Daoy (cell line): ENCODE data around the gene RPL22L1. TPM values are rescaled to one million over a fixed set of nuclear protein-coding genes. Genes with fewer than 3 reads are reported as not detected.
"Not testable (repeated sequence)": the region's sequence is repeated elsewhere in the genome, so short reads cannot be mapped to it uniquely, and the experiment has no call there.

Experiments
- DNase-seq: peaks from one replicate; pipeline ENCODE4 v3.0.0-alpha.2; 2015; ENCODE audit warnings: low read depth
- total RNA-seq: library from RNA; depleted of rRNA; stranded (reverse); fragments of >200 nt; shearing (Covaris generic); gene quantifications from 2 replicates; pipeline ENCODE4 v1.2.3, GENCODE V29; 2014; rRNA removed

The RPL22L1 gene
- 114 and 150 TPM in 2 replicates for total RNA-seq

DNA sequence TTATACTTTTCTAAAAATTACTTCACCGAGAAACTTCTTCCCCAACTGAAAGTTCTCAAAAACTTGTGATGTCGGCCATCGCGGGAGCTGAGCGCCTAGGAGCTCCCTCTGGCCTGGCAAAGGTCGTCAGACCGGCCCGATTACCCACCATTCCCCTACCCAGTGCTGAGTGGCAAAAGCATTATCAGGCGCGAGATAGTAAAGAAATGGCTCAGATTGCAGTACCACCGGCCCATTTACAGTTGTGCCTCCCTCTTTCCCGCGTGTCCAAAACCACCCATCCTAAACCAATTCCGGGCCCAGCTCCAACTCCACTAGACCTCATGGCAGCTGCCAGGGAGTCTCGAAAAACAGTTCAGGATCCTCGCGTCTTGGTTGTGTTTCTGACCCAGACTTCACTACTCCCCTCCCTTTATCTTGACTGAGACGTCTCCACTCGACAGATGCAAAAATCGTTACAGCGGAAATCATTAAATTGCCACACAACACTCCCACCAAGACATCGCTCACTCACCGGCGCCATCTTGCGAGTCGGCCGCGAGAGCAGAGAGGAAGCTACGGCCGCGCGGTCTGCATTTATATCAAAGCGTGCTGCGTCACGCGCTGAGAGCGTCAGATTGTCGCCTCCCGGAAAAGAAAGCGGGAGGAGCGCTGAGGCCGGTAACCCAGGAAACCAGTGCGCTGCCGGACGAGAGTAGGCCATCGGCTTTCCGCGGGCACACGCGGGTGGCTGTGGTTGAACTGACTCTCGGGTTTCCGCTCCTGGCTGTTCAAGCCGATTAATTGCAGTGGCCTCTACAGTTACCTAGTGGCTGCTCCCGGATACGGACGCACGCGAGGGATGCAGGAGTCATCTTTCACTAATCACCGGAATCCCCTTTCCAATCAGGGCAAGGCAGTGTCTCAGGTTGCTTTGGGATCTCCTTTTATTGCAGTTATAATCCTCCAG, at the start of gene RPL22L1:
Gene RPL22L1, minus strand, starts transcription at position 551 of the 949 bp plus-strand sequence. Its CDS starts 28 bp downstream, at position 523.
- DNase-seq = peak; percentile 98

DNA sequence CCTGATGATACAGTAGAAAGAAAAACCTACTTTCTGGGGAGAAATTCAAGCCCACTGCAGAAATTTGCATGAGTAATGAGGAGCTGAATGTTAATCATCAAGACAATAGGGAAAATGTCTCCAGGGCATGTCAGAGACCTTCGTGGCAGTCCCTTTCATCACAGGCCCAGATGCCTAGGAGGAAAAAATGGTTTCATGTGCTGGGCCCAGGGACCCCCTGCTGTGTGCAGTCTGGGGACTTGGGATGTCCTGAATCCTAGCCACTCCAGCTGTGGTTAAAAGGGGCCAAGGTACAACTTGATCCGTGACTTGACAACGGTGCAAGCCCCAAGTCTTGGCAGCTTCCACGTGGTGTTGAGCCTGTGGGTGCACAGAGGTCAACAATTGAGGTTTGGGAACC, 48.7 kb upstream of the RPL22L1 start:
- DNase-seq = no peak

DNA sequence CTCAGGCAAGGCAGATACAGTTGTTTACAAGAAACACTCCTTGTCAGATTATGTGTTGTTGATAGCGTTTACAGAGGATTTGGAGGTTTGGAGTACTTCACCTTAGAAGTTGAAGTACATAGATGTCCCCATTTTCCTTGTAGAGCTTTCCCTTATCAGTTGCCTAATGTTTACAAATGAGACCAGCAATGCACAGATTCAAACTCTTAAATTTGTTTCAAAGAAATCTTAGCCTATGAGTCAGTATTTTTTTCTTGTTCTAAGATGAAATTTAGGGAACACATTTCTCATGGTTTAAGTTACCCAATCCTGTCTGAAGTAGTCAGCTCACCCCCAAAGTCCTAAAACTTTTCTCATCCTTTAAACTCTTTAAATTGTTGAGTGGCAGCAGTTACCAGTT, 44.7 kb upstream of the RPL22L1 start:
- no peak for DNase-seq

DNA sequence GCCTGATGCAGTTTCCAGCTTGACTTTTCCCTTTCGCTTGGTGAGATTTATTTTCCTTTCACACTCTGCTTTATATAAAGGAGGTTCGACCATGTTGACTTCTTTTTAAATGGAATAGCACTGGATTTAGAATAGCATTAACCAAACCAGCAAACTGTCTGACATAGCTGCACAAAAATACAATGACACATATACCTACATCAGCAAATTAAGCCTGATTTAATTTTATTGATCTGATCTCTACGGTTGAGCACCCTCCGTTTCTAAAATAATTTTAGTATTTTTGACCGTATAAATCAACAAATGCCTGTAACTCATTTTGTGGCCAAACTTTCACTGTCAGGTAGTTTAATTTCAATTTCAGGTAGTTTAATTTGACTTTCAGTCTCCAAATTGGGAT, 44.2 kb upstream of the RPL22L1 start:
- no peak for DNase-seq

DNA sequence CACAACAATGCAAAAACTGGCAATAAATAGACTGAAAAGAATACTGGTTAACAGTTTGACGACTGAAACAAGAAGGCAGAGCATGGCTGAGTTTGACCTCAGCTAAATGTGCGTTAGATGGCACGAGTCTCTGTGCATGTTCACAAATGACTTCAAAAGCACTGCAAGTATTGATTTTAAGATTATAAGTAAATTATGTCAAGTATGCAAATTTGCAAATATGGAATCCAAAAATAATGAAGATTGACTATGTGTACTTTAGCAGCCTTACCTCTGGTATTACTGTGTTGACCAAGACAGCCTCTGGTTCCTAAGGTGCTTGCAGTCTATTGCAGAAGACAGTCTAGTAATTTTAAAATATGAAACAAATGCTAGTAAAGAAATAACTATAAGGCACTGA, 41.1 kb upstream of the RPL22L1 start:
- no peak for DNase-seq

DNA sequence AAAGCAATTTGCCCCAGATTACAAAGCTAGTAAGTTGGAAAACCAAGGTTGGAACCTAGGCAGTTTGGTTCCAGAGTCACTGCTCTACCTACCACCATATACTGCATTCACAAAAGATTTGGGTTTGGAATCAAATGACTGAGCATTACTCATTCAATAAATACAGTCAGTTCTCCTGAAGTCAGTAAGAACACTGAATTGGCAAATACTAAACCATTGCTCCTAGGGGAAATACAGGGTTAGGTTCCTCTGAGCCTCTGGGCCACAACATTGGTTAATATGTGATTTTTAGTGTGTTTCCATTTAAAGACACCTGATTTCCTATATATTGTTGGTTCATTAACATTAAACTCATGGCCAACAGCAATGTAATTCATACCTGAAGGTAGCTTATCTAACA, 40.5 kb upstream of the RPL22L1 start:
- no peak for DNase-seq

DNA sequence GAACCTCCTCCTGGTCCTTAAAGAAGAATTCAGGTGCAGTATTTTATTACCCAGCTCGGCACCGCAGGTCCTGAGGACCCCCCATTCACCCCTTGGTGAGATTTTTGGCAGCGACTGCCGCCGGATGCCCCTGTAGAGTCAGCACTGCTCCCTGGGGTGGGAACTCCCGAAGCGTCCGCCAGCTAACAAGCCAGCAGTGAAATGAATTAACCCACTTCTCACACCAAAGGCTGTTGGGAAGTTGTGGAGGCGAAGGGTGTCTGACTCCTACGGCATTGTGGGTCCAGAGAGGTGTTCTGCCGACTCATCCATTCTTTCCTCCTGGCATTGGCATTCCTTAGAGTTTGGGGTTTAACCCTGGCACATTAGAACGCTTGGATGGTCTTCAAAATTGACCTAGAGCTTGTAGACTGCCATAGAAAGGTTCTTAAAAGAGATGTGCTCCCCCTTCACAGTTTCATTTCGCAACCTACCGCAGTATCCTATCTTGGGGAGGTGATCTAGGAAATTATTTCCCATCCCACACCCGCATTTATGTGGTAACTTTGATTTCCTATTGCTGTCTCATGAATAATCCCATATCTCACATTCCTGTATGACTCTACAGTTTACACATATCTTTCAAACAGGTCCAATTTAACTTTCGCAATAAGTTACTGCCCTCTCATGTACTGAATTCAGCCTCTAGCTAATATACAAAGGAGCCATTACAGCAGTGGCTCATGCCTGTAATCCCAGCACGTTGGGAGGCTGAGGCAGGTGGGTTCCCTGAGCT, 39.3 kb upstream of the RPL22L1 start:
- DNase-seq = peak; percentile 62

DNA sequence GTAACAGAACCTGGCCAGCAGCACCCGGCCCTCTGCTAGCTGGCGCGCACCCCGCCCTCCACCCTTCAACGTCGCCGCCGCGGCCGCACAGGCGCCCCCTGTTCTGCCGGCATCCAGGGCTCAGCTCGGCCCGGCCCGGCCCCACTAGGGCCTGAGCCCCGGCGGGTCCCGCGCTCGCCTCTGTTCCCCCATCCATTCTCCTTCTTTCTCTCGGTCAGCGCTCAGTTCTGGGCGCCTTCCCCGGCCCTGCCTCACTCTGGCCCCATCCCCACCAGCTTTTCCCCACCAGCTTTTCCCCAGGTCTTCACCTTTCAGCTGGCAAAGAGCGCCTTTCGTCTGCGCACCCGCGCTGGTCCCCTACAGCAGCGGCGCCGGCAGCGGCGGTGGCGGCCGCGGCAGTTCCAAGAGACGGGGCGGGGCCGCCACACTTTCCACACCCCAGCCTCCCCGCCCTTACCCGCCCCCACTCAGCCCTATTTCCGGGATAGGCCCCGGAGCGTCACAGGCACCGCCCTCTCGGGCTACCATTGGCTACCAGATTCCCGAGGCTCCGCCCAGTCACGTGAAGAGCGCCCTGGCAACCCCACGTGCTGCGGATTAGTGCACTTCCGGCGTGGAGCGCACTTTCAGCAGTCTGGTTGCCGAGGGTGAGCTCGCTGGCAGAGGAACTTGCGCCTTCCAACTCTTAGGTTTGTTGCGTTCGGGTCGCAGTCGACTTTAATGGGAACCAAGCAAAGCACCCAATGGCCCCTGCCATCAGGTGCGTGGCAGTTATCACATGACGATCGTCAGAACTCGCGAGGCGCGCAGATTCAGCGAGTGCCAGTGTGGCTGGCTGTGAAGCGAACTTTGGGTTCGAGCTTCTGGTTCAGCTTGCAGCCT, 38.5 kb upstream of the RPL22L1 start, which contains the start of gene EIF5A2:
Gene EIF5A2, minus strand, starts transcription at position 403 of the 882 bp plus-strand sequence. CDS start 831 bp downstream, outside the sequence.
- DNase-seq = peak; percentile 92

DNA sequence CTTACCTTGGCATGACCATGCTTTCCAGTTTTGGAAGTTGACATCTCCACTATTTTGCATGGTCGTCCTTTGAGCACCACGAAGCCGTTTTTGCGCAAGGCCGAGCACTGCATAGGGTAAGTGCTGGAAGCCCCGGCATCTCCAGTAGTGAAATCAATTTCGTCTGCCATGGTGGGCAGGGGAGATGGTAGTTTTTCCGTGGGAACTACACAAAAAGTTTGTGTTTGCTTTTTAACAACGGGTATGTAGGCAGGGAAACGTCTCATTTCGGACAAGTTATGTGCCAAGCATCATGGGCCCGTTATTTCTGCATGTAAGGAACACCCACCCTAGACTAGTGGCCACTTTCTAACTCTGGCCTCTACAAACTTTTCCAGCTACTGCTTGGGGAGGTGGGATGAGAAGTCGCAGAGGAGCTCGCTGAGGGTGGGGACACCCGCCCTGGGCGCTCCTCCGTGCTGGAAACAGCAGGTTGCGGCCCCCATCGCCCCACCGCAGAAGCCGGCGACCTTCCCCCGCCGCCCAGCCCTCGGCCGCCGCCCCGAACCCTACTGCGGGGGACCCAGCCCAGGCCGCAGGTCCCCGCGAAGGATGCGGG, 37.7 kb upstream of the RPL22L1 start:
- peak; percentile 23 for DNase-seq

DNA sequence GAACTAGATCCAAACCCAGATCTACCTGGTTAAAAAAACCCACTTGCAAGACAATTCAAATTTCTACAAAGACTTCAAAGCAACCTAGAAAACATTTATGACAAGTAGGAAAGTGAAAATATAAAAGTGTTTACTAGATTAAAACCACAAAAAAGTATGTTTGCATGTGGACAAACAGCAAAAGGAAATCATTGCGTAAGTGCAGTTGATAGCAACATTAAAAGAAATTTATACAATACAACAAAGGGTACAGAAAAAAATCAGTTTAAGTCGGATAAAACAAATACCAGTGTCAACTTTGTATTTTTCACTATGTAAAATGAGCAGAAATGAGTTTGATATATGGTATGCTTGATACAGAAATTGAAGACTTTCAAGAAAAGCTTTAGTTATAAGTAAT, 35.9 kb upstream of the RPL22L1 start:
- no peak for DNase-seq

DNA sequence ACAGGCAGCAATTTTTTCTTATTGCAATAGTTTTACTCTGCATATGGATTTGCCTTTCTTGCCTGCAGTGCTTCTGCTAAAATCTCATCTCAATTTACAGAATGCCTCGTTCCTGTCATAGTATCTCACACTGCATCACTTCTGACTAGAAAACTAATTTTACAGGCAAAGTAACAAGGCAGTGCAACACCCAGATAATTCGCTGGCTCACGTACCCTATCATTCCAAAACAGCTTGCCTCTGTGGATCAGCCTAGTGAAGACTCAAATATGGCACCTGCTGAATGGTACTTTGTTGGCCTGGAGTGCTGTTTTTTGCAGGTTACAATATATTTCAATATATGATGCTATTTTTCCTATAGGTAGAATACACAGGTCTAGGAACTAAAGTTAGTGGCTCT, 33.1 kb upstream of the RPL22L1 start:
- DNase-seq = no peak

DNA sequence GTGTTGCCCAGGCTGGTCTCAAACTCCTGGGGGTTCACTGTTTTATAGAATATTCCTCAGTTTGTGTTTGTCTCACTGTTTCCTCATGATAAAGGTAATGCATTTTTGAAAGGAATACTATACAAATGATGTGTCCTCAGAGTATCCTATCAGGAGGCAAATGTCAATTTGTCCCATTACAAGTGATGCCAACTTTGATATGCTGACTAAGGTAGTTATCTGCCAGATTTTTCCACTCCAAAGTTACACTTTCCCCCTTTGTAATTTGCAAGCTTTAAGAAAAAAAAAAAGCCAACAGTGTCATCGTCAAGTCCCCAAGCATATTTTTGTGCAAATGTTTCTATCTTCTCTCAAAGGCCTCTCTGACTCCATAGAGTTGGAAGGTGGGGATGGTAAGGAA, 29.5 kb upstream of the RPL22L1 start:
- DNase-seq = no peak

DNA sequence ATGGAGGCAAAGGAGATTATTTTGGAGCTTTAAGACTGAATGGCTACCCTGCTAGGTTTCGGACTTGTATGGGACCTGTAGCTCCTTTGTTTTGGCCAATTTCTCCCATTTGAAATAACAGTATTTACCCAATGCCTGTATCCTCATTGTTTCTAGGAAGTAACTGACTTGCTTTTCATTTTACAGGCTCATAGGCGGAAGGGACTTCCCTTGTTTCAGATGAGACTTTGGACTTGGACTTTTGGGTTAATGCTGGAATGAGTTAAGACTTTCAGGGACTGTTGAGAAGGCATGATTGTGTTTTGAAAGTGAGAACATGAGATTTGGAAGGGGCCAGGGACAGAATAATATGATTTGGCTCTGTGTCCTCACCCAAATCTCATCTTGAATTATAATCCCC, 28.0 kb upstream of the RPL22L1 start:
- DNase-seq = no peak

DNA sequence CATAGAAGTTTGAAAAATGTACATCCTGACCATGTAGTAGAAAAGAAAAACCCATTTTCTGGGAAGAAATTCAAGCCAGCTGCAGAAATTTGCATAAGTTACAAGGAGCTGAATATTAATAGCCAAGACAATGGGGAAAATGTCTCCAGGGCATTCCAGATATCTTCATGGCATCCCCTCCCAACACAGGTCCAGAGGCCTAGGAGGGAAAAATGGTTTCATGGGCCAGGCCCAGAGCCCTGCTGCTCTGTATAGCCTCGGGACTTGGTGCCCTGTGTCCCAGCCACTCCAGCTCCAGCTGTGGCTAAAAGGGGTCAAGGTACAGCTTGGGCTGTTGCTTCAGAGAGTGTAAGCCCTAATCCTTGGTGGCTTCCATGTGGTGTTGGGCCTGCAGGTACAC, 27.2 kb upstream of the RPL22L1 start:
- not testable (repeated sequence) for DNase-seq

DNA sequence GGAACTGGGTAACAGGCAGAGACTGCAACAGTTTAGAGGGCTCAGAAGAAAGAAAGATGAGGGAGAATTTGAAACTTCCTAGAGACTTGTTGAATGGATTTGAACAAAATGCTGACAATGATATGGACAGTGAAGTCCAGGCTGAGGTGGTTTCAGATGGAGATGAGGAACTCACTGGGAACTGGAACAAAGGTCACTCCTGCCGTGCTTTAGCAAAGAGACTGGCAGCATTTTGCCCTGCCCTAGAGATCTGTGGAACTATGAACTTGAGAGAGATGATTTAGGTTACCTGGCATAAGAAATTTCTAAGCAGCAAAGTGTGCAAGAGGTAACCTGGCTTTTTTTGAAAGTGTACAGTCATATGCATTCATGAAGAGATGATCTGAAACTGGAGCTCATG, 26.8 kb upstream of the RPL22L1 start:
- DNase-seq = no peak

DNA sequence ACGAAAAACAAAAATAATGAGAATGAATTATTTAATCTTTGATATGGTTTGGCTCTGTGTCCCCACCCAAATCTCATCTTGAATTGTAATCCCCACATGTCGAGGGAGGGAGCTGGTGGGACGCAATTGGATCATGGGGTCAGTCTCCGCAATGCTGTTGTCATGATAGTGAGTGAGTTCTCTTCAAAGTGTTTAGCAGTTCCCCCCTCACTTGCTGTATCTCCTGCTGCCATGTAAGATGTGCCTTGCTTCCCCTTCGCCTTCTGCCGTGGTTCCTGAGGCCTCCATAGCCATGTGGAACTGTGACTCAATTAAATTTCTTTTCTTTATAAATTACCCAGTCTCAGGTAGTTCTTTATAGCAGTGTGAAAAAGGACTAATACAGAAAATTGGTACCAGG, 26.3 kb upstream of the RPL22L1 start:
- DNase-seq = not testable (repeated sequence)

DNA sequence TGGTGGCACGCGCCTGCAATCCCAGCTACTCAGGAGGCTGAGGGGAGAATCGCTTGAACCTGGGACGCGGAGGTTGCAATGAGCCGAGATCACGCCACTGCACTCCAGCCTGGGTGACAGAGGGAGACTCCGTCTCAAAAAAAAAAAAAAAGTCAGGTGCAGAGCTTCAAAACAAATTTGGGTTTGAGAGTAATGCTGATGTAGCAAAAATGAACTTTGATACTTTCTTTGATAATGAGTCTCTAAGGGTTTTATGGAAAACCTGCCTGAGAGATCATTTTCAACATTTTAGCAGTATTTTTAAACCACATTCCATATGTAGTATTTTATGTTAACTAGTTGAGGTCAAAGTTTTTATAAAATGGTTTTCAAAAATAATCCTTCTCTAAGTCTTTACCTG, 23.9 kb upstream of the RPL22L1 start:
- no peak for DNase-seq

DNA sequence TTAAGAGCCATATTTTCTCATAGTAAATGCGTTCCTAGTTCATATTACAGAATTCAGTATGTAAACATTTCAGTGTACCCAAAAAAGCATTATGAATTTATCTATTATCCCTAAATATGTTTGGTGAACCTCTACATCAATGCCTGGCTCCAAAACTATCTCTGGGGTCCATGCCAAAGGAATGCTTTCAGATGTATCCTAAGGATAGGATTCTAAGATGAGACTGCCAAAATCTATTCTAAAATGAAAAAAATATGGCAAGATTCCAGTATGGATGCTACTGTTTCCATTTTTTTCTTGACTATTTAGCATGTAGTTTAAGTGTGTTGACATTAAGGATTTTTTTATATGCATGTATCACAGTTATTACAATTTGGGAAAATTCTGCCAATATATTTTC, 19.6 kb upstream of the RPL22L1 start:
- no peak for DNase-seq

DNA sequence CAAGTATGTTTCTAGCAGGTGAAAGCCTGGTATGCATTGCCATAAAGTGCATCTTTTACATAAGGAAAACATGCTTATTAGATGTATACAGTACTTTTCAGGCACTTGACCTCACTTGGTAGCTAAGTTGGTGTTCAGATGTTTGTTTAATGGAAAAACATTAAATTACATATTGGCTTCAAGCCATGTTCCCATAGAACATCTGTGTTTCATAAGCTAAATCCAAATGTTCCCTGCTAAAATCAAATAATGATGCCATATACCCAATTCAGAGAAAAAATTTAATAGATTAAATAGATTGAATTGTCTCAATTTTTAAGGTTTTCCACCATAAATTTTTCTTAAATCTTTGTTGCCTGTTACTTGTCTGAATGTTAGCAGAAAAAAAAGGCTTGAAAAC, 19.1 kb upstream of the RPL22L1 start:
- DNase-seq = no peak

DNA sequence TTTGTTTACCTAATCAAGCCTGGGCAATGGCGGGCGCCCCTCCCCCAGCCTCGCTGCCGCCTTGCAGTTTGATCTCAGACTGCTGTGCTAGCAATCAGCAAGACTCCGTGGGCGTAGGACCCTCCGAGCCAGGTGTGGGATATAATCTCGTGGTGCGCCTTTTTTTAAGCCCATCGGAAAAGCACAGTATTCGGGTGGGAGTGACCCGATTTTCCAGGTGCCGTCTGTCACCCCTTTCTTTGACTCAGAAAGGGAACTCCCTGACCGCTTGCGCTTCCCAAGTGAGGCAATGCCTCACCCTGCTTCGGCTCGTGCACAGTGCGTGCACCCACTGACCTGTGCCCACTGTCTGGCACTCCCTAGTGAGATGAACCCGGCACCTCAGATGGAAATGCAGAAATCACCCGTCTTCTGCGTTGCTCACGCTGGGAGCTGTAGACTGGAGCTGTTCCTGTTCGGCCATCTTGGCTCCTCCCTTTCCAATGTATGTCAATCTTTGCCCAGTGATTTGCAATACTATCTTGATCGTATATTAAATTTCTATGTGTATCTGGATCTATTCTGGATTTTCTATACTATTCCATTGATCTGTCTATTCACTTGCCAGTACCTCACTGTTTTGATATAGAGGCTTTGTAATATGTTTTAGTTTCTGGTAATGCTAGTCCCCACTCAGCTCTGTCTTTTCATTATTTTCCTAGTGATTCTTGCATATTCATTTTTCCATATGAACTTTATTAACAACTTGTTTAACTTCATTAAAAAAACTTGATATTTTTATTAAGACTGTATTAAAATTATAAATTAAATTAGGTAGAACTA, 14.3 kb upstream of the RPL22L1 start:
- DNase-seq = not testable (repeated sequence)
